GM12892 (cell line): ENCODE measurements around the gene GSS.

ENCODE experiments used
- DNase-seq: peaks from one replicate; pipeline ENCODE4 v3.0.0; 2011; ENCODE audit not compliant: insufficient read length
- FAIRE-seq: peaks from 2 replicates; lab custom pipeline; 2011; peaks lifted over from hg19 to GRCh38; lab: Jason Lieb, UNC
- POLR2A ChIP-seq: IDR thresholded peaks from 2 replicates; pipeline ENCODE4 v1.6.1; 2011; ENCODE audit warnings: low read depth, low read length, control low read depth
- POLR2AphosphoS5 ChIP-seq: IDR thresholded peaks from 2 replicates; pipeline ENCODE4 v1.6.1; 2011; ENCODE audit warnings: low read depth, low read length, control low read depth
- TAF1 ChIP-seq: IDR thresholded peaks from 2 replicates; pipeline ENCODE4 v1.6.1; 2011; ENCODE audit warnings: low read depth, mild to moderate bottlenecking, control low read depth, low read length, borderline replicate concordance

The GSS gene

DNA sequence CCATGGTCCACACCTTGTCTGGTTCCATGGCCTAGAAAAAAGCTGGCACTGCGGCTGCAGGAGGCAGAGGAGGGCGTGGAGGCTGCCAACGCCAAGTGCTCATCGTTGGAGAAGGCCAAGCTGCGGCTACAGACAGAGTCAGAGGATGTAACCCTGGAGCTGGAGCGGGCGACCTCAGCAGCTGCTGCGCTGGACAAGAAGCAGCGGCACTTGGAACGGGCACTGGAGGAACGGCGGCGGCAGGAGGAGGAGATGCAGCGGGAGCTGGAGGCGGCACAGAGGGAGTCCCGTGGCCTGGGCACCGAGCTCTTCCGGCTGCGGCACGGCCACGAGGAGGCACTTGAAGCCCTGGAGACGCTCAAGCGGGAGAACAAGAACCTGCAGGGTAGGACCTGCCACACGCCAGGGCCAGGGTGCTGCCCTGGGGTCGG, 43.4 kb upstream of the GSS start:
- no peak for FAIRE-seq
- DNase-seq, result no peak
- TF ChIP-seq POLR2AphosphoS5 (no peak), POLR2A (no peak), TAF1 (no peak)

DNA sequence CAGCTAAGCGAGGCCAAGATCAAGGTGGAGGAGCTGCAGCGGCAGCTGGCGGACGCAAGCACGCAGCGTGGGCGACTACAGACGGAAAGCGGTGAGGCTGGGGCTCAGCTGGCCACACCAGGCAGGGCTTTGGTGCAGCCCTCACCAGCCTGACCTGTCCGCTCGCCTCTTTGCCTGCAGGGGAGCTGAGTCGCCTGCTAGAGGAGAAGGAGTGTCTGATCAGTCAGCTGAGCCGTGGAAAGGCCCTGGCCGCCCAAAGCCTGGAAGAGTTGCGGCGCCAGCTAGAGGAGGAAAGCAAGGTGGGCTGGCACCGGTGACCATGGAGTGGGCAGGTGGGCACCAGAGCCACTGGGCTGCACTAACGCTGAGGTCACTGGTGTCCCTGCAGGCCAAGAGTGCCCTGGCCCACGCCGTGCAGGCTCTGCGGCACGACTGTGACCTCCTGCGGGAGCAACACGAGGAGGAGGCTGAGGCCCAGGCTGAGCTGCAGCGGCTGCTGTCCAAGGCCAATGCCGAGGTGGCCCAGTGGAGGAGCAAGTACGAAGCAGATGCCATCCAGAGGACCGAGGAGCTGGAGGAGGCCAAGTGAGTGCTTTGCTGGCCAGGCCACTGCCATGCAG, 42.8 kb upstream of the GSS start:
- no peak for FAIRE-seq
- DNase-seq, result no peak
- no peak for TF ChIP-seq POLR2A
- TF ChIP-seq POLR2AphosphoS5, result no peak
- TF ChIP-seq TAF1, result no peak

DNA sequence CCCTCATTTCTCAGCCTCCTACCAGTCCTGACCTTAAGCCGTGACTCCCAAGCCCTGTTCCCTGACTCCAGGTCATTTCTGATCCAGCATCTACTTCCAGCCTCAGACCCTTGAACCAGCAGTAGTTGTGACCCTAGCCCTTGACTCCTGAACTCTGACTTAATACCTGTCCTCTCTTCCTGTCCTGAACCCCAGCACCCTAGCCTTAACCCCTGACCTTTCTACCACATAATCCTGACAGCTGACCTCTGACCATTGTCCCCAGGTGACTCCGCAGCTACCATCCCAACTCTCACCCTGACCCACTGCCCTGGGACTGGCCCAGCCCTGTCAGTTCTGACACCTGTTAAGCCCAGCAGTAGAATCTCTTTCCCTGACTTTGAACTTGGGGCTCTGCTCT, 42.2 kb upstream of the GSS start:
- FAIRE-seq (no peak), DNase-seq (no peak)
- TF ChIP-seq TAF1 (no peak), POLR2AphosphoS5 (peak; percentile 31; the same call in 1 of the 2 replicates), POLR2A (no peak)

- DNase-seq (no peak), FAIRE-seq (no peak)
- no peak for TF ChIP-seq POLR2A
- no peak for TF ChIP-seq TAF1
Observed at GRCh38 chr20:34997131-34997561, 41.5 kb upstream of the GSS start.

DNA sequence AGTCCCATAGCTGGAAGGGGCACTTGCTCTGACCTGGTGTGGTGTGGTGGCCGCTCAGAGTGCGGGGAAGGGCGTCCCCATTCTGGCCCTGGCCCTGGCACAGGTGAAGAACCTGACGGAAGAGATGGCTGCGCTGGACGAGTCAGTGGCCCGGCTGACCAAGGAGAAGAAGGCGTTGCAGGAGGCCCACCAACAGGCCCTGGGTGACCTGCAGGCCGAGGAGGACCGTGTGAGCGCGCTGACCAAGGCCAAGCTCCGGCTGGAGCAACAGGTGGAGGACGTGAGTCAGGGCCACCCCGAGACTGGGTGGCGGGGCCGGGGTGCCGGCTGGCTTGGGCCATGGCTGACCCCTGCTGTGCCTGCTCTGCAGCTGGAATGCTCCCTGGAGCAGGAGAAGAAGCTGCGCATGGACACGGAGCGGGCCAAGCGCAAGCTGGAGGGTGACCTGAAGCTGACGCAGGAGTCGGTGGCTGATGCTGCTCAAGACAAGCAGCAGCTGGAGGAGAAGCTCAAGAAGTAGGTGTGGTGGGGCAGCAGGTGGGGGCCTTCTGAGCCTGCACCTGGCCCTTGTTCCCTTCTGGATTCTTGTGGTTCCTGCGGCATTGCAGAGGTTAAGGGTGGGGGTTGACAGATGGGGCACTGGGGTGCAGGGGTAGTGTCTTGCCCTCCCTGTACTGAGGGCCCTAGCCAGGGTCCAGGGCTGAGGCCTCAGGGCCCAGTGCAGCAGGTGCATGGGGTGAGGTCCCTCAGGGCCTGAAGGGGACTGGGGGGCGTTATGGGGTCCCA, 40.8 kb upstream of the GSS start:
- DNase-seq, result no peak
- TF ChIP-seq POLR2AphosphoS5, result no peak
- no peak for TF ChIP-seq TAF1
- TF ChIP-seq POLR2A, result no peak
- no peak for FAIRE-seq

DNA sequence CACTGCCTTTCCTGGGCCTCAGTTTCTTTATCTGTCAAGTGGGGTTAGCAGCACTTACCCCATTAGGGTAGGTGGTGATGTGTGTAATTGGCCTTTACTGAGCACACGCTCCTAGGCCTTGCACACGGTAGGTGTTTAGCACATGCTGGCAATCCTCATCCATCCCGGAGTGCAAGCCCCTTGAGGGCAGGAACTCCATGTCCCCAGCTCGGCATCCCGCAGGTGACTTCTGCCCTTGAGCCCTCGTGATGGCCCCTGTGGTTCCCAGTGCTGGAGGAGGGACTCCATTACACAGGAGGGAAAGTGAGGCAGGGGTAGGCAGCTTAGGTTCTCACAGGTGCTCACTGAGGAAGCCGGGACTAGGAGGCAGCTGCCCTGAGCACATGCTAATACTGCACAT, 40.1 kb upstream of the GSS start:
- no peak for FAIRE-seq

GRCh38 chr20:34995192-34995591, 39.6 kb upstream of the GSS start:
- DNase-seq (no peak), FAIRE-seq (no peak)
- TF ChIP-seq POLR2AphosphoS5 (no peak), POLR2A (no peak), TAF1 (no peak)

More for the DNA sequence above, 40.1 kb upstream of the GSS start:
- no peak for DNase-seq
- TF ChIP-seq TAF1, result no peak
- TF ChIP-seq POLR2AphosphoS5, result no peak
- no peak for TF ChIP-seq POLR2A

GRCh38 chr20:34994509-34995131, 39.0 kb upstream of the GSS start:
- FAIRE-seq (no peak), DNase-seq (no peak)
- TF ChIP-seq TAF1 (no peak), POLR2AphosphoS5 (no peak), POLR2A (no peak)

- FAIRE-seq (no peak), DNase-seq (no peak)
- no peak for TF ChIP-seq POLR2A
Observed at GRCh38 chr20:34993941-34994508, 38.4 kb upstream of the GSS start.

- DNase-seq, result no peak
- TF ChIP-seq POLR2AphosphoS5 (no peak), TAF1 (no peak), POLR2A (no peak)
- no peak for FAIRE-seq
Observed at GRCh38 chr20:34992751-34993417, 37.3 kb upstream of the GSS start.

DNA sequence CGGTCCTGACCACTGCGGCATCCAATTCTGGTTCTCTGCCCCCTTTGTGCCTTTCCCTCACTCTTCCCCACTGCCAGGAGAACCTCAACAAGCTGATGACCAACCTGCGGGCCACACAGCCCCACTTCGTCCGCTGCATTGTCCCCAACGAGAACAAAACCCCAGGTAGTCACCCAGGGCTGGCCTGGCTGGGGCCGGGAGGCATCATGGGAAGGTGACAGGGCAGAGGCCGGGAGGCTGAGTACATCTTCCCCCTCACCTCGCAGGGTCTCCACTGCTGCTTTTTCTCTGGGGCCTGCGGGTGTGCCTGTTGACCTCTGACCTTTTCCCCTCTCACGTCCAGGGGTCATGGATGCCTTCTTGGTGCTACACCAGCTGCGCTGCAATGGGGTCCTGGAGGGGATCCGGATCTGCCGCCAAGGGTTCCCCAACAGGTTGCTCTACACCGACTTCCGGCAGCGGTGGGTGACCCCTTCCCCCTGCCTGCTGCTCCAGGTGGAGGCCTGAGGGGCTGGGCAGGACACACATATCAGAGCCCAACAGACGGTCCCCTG, 35.1 kb upstream of the GSS start:
- DNase-seq (no peak), FAIRE-seq (no peak)
- TF ChIP-seq POLR2AphosphoS5 (no peak), POLR2A (no peak)

- DNase-seq (no peak), FAIRE-seq (no peak)
- TF ChIP-seq TAF1 (no peak), POLR2A (no peak), POLR2AphosphoS5 (no peak)
Observed at GRCh38 chr20:34990231-34990630, 34.6 kb upstream of the GSS start.
